Stimulated activated CD4-positive, alpha-beta T cell treated with anti-CD3 and anti-CD28 coated beads, TNF-alpha, amount 100 ng/mL, for 48 hours (primary cell): Measurements from ENCODE around the gene MYOCD.
"Not testable (repeated sequence)": the region's sequence is repeated elsewhere in the genome, so short reads cannot be mapped to it uniquely, and the experiment has no call there.

ENCODE experiments used
- DNase-seq, 3 donors: peaks; one replicate each; pipeline ENCODE4 v3.0.0-alpha.2; 2020; ENCODE audit warnings: low read depth in 3 of 3

MYOCD gene, protein sequence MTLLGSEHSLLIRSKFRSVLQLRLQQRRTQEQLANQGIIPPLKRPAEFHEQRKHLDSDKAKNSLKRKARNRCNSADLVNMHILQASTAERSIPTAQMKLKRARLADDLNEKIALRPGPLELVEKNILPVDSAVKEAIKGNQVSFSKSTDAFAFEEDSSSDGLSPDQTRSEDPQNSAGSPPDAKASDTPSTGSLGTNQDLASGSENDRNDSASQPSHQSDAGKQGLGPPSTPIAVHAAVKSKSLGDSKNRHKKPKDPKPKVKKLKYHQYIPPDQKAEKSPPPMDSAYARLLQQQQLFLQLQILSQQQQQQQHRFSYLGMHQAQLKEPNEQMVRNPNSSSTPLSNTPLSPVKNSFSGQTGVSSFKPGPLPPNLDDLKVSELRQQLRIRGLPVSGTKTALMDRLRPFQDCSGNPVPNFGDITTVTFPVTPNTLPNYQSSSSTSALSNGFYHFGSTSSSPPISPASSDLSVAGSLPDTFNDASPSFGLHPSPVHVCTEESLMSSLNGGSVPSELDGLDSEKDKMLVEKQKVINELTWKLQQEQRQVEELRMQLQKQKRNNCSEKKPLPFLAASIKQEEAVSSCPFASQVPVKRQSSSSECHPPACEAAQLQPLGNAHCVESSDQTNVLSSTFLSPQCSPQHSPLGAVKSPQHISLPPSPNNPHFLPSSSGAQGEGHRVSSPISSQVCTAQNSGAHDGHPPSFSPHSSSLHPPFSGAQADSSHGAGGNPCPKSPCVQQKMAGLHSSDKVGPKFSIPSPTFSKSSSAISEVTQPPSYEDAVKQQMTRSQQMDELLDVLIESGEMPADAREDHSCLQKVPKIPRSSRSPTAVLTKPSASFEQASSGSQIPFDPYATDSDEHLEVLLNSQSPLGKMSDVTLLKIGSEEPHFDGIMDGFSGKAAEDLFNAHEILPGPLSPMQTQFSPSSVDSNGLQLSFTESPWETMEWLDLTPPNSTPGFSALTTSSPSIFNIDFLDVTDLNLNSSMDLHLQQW

DNA sequence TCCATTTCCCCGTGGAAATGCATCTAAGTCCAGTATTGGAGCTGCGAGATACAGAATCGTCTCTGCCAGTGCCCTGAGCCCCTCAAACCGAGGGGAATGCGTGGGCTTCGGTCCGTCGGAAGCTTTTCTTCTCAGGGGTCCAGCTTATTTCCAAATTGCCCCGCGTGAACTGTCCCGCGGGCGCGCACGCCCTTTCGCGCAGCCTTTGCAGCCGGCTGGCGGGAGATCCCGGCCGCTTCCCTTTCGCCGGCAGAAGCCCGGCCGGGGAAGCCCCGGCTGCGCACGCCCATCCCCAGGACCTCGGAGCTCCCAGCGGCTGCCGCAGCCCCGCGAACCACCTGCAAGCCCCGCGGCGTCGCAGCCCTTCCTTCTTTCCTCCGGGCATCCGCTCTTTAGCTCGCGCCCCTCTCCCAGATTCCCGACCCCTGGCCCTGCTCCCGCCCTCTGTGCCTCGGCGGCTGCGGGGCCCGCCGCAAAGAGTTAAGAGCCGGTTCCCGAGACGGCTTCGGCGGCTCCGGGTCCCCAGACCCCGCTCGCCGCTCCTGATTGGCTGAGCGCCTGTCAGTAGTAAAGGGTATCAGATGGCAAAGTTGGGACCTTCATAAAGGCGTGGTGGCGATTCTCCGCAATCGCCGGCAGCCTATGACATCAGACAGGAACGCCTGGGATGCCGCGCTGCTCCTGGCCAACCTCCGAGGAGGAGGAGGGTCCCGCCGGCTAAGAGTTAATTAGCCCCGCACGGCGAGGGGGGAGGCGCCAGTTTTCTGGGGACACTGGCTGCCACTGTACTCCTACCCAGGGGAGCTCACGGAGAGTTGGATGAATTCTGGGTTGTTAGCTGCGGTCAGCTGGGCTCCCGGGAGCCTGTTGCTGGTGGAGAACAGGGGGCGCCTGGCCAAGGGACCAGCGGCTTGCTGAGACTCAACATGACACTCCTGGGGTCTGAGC lies at the start of gene MYOCD:
TSS of gene MYOCD (plus strand) at position 628 of the 948 bp plus-strand sequence. CDS start at position 927, 299 bp downstream.
- DNase-seq, result no peak

DNA sequence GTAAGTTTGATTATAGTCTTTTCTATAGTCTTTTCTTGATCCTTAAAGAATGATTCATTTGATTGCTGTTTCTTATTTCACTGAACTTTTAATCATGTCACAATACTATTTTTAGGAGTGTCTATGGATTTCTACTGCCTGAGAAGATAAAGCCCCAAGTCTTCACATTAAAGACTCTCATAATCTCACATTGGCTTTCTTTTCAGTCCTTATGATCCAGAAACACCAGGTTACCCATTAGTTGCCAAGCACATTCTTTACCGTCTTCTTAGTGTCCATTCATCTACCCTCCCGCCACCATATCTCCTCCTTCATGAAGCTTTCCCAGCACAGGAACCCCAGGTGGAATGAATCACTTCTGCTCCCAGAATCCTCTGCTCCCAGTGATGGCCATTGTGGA lies 49.5 kb upstream of the MYOCD start:
- DNase-seq, result no peak

DNA sequence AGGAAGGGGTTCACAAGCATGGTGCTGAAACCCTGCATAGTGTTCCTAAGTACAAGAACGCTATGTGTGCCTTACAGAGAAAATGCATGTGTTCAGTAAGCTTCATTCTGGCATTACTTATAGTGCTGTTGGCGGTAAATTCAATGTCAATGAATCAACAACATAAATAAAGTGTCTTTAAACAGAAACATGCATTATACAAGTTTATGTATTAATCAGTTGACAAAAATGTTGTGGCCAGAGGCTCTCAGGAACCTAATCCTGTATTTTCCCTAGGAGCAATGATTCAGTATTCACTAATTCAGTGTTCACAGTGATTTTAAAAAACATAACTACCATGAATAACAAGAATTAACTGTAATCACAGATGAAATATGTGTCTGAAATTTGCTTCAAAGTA lies 47.1 kb upstream of the MYOCD start:
- no peak for DNase-seq

DNA sequence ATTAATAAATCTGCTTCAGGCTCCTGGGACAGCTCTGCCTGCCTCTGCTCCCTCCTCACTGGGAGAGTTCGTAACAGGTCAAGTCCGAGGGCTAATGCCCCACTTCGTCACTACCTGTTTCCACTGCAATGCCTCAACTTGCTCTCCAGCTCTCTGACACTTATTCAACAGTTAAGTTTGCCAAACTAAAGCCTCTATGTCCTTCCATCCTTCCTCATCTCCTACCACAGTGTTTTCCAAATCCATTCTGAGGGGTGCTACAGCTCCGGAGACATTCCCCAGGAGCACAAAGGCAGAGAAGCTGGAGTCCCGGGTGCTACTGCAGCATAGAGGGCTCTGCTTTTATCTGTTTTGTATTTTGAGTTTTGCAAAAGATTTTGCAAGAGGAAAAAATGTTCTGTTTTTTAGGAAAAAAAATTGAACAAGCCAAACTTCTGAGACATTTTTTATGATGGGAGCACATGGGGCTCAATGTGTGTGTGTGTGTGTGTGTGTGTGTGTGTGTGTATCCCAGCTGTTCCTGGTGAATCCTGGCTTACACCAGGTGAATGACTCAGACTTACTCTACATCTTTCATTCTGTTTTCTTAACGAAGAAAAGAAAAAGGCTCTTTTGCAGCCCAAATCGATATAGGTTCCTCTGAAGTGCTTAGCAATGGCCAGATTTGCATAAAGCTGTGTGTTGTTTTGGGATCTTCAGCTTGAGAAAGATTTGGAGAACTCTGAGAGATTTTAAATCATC lies 46.1 kb upstream of the MYOCD start:
- no peak for DNase-seq

DNA sequence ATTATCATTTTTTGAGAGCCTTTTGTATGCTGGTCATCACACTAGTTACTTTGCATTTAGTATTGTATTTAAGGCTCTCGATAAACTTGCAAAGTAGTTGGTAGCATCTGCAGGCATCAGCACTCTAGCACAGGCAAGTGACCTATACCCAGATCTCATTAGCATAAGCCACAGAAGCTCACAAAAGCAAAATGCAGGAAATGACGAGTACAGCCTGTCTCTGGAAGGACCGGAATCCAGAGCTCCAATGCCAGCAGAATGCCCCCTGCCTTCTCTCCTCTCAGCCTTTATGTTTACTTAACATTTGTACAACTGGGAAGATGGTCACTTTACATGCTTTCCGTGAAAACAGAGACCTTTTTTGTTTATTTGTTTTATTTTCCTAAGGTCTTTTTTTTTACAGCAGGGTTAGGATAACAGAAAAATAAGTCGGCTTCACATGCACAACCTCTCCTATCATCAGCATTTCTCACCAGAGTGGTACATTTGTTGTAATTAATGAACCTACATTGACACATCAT lies 45.4 kb upstream of the MYOCD start:
- no peak for DNase-seq

DNA sequence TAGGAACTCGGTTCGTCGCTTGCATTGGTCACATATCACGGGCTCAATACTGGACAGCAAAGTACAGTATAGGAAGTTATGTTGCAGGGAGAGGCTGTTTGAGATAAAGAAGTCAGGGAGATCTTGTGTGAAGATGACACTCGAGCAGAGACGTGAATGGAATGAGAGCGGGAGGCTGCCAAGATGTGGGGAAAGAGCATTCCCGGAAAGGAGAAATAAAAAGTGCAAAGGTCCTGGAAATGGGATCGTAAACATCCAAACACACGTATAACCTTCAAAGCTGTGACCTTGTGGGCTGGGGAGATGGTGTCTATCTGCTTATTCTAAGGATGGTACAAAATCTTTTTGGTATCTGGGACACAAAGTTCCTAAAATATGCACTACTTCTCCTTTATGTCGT lies 43.0 kb upstream of the MYOCD start:
- DNase-seq, result no peak

DNA sequence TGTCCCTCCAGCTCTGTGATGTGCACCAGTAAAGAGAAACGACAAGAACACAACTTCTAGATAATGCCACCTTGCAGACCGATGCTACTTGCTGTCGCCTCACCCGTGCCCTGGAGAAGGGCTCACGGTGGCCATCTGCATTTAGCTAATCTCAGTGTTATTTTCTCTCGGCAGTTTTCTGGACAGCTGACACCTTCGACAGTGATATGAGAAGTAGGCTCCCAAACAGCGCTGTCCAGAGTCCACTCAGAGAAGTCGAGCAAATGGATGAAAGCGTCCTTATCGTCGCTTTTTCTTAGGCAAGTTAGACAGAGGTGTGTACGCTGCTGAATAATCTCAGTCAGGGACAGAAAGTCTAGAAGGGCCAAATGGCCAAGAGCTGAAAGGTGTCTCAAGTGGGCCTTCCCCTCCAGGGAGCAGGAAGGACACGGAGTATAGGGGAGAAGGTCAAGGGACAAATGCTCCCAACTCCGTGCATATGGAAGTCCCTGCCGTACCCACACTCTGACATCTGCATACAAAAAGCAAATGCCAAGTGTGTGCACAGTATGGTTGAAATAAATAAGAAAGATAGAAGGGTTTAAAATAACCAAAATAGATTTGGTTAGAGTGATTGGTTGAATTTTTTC lies 42.4 kb upstream of the MYOCD start:
- DNase-seq, result no peak

DNA sequence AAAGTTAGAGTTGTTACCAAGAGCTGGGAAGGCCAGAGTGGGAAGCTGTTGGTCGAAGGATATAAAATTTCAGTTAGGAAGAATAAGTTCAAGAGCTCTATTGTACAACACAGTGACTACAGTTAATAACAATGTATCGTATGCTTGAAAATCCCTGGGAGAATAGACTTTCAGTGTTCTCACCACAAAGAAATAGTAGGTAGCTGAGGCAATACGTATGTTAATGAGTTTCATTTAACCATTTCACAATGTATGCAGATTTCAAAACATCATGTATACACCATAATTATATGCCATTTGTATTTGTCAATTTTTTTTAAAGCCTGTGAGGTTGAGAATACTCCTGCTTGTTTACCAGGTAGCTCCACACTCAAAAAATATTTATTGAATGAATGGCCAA lies 41.5 kb upstream of the MYOCD start:
- DNase-seq, result no peak

DNA sequence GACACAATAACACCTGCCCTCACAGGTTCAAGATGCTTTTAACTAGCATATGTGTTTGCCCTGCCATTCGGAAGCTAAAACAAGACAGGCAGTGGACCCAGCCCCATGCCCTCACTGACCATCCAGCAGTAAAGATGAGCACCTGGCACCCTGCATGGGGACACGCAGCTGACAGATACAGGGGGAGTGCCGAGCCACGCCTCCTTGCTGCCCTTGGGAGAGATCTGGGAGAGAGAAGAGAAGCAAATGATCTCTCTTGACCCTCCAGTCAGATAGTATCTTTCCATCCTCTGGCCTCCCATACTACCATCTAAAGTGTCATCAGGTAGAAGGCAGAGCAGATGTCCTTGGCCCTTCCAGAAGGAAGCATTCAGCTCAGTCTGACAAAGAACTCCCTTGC lies 40.6 kb upstream of the MYOCD start:
- DNase-seq, result no peak

DNA sequence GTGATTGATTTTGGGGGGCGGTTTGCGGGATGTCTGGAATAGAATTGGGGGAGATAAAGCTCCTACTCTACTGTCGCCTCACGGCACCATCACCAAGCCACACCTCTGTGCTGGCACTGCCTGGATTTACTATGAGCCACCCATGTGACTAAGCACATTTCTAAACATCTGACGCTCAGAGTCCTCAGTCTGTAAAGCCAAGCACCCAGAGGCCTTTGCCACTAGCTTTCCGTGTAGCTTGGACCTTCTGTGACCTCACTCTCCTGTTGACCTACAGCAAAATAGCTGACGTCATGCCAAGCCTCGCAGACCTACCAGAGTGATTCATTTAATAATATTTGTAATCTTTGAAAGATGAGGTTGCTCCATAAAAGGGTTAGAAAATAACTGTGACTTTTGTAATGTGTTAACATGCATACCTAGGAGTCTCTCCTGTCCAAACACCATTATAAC lies 38.5 kb upstream of the MYOCD start:
- DNase-seq, result no peak

DNA sequence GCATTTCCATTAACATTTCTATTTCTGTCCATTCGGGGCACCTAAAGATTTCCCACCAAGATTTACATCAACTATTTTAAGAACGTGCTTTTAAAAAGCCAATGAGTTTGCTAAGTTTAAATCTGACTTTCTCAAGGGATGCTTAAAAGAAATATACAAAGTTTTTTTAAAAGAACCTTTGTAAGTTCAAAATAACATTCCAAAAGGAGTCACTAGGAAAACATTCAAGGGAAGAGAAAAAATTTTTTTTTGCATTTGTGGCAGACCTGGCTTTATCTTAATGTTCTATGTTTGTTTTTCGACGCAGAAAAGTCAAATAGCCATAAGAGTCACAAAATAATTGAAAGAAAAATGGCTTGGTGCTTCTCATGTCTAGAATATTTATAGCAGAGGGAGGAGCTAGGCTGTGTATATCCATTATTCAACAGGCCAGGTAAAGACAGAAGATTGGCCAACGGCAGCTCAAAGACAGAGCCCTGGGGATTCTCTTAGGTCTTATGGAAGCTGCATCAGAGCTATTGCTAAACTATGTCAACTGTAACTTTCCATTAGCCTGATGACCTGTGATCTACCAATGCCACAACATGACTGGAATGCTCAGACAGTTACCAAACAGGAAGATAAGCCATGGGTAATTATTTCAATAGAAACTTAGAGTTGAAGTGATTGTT lies 37.8 kb upstream of the MYOCD start:
- no peak for DNase-seq

DNA sequence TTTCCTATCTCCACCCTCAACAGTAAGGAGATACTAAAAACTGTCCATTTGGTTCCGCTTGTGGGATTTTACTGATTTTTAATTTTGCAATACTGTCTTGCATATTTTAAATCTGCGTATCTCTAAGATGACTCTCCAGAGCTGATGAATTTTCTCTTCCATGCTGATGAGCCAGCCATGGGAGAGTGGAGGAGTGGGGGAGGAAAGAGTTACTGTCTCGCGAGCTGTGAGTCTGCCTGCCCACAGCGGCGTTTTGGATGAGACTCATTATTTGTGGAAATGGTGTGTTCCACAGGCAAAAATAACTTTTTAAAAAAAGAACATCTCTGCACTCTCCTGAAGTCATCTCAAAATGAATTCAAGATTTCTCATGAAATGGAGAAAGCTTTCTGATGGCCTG lies 34.6 kb upstream of the MYOCD start:
- no peak for DNase-seq

DNA sequence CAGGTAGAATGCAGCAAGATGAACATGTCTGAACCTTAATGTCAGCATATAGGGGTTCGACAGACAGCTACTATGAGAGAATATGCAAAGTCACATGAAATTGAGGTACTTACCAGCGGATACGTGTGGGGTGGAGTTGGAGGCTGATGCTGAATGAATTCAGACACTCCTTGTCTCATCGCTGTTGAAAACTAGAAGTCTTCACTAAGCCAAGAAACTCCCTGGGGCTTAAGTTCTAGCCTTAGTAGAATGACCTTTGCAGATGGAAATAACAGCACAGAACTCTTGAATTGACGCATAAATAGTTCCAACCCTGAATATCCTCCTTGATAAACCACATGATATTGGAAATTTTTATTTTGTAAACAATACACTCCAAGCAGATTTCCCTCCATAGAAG lies 32.9 kb upstream of the MYOCD start:
- DNase-seq, result no peak

DNA sequence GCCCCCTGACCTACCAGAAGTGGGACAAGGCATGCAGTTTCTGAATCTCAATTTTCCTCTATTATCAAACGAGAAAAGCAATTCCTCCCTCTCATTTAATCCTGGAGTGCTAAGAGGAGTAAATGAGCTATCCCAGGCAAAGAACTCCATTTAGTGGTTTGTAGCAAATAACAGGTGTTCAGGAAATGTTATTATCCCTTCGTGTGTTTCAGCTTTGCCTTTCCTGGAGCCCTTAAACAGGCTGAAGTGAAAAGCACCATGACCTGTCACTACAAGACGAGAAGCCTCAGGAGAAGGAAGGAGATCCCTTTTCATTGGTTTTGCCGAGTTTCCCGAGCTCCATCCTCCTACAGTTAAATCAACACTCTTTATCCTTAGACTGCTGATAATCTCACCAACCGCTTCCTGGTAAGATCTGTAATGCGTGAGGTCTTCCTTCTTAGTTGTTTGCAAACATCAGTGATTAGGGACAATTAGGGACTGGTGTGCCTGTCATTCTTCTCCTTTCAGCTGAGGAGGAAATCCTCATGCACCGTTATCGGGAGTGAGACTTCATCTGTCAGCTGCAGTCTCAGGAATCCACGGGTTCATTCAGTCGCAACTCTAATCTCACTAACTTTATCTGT lies 30.8 kb upstream of the MYOCD start:
- DNase-seq, result no peak

DNA sequence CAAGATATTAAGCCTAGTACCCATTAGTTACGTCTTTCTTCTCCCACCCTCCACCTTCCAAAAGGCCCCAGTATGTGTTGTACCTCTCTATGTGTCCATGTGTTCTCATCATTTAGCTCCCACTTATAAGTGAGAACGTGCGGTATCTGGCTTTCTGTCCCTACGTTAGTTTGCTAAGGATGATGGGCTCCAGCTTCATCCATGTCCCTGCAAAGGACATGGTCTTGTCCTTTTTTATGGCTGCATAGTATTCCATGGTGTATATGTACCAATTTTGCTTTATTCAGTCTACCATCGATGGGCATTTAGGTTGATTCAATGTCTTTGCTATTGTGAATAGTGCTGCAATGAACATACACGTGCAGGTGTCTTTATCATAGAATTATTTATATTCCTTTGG lies 29.7 kb upstream of the MYOCD start:
- not testable (repeated sequence) for DNase-seq

DNA sequence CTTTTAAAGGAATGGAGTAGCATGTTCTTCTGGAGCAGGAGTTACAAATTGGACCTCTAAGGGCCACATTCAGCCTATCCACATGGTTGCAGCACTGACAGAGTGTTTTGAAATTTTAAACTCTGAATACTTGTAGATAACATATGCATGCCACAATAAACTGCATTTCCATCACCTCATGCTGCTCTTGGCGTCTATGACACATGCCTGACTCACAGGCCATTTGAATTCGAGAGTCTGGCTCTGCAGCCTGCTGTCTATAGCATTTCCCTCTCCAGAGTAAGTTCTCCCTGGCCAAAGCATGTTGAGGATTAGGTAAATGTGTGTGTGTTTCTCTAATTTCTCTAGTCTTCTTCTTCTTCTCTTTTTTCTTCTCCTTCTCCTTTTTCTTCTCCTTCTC lies 28.7 kb upstream of the MYOCD start:
- DNase-seq, result no peak

DNA sequence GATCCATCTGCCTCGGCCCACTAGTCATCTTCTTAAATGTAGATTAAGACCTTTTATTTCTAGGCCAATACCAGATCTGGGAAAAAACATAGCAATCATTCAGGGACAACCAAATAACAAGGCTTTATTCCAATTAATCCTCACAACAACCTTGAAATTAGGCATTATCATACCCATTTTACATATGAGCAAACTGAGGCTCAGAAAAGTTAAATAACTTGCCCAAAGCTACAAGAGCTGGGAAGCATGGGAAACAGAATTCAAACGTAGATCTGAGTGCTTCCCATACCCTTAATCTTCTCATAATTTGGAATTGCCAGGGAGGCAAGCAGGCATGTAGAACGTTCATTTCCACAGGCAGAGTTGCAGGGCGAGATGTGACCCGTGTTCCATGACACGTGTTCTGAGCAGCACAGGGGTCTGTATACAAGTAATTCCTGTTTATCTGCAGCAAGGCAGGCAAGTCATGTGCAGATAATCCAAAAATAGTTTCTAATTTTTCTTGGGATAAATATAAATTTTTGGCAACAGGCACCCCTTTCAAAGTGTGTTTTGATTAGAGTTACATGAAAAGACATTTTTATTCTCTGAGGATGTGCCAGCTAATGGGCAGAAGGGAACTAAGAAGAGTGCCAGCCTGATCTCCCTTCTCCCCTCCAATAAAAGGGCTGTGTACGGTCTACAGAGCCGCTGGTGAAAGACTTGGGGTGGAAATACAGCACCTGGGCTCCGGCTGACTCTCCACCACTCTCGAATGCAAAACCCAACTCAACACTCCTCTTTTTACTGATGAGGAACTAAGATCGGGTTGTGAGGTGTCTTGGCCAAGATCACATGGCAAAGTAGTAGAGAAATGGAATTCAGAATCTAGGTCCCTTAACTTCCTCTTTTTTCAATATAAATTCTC lies 27.7 kb upstream of the MYOCD start:
- DNase-seq, result no peak

DNA sequence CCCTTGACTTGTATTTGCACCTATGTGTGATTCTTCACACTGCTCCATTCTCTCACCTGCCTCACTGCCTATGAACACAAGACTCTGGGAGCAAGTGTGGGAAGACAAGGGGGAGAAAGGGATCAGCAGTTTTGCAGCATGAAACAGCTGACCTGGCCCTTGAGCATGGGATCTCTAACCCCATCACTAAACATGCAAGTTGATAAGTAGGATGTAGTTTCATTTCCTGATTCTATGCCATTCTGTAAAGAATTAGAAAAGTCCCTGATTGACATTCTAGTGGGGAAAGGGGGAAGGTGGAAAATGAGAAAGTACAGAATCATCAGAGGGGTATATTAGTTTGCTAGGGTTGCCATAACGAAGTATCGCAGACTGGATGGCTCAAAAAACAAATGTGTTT lies 25.3 kb upstream of the MYOCD start:
- no peak for DNase-seq
